CD4-positive, CD25-positive, alpha-beta regulatory T cell (primary cell): ENCODE data around the gene MBNL3. TPM values are rescaled to one million over a fixed set of nuclear protein-coding genes. Genes with fewer than 3 reads are reported as not detected.

Source experiments
- ATAC-seq, 2 donors: fragments of 150-1000 bp; cut with Tn5 transposase; one replicate each; pipeline ENCODE4 v1.10.0; 2021; ENCODE audit warnings: low read depth in 2 of 2, moderate number of reproducible peaks in 2 of 2, moderate library complexity in 1 of 2
- DNase-seq, 3 donors: peaks; one replicate each; pipeline versions ENCODE4 v3.0.0 to v3.0.0-alpha.2; 2012 to 2022; ENCODE audit warnings: mixed read lengths in 1 of 3
- H3K27ac ChIP-seq: one replicate; pipeline ENCODE4 v1.7.0; 2013; ENCODE audit warnings: mild to moderate bottlenecking, low read length; ENCODE audit not compliant: insufficient read depth, poor library complexity, severe bottlenecking
- H3K27me3 ChIP-seq: one replicate; pipeline ENCODE4 v1.7.0; 2013; ENCODE audit warnings: low read length; ENCODE audit not compliant: control insufficient read depth, insufficient read depth
- H3K36me3 ChIP-seq: one replicate; pipeline ENCODE4 v1.7.0; 2013; ENCODE audit warnings: mild to moderate bottlenecking, low read length, moderate library complexity; ENCODE audit not compliant: control insufficient read depth, insufficient read depth
- H3K4me1 ChIP-seq: 2 replicates; pipeline ENCODE4 v1.7.0; 2013; ENCODE audit warnings: mild to moderate bottlenecking, low read length; ENCODE audit not compliant: insufficient read depth, control insufficient read depth, poor library complexity, severe bottlenecking
- H3K4me3 ChIP-seq: one replicate; pipeline ENCODE4 v1.7.0; 2013; ENCODE audit warnings: low read depth, mild to moderate bottlenecking, low read length, moderate library complexity
- H3K9me3 ChIP-seq, 2 experiments: 1 replicate in 1 of 2; 2 replicates in 1 of 2; pipeline ENCODE4 v1.7.0; 2013; ENCODE audit warnings: low read length in 2 of 2, mild to moderate bottlenecking in 1 of 2, moderate library complexity in 1 of 2; ENCODE audit not compliant: control insufficient read depth in 2 of 2
- H3K27ac Mint-ChIP-seq, 3 donors: one replicate each; pipeline ENCODE4 v1.8.0; 2020 to 2022; ENCODE audit warnings: mild to moderate bottlenecking in 3 of 3, mixed read lengths in 3 of 3, moderate library complexity in 2 of 3
- H3K27me3 Mint-ChIP-seq: one replicate; pipeline ENCODE4 v1.8.0; 2022; ENCODE audit warnings: mild to moderate bottlenecking, mixed read lengths
- H3K36me3 Mint-ChIP-seq: one replicate; pipeline ENCODE4 v1.8.0; 2020; ENCODE audit warnings: mixed read lengths
- H3K4me1 Mint-ChIP-seq, 4 donors: one replicate each; pipeline ENCODE4 v1.8.0; 2020 to 2022; ENCODE audit warnings: mixed read lengths in 4 of 4, mild to moderate bottlenecking in 1 of 4
- H3K4me3 Mint-ChIP-seq, 4 donors: one replicate each; pipeline ENCODE4 v1.8.0; 2020 to 2022; ENCODE audit warnings: mild to moderate bottlenecking in 4 of 4, mixed read lengths in 4 of 4, moderate library complexity in 3 of 4
- H3K9me3 Mint-ChIP-seq, 7 donors: one replicate each; pipeline ENCODE4 v1.8.0; 2020 to 2022; ENCODE audit warnings: mixed read lengths in 7 of 7, mild to moderate bottlenecking in 3 of 7, moderate library complexity in 2 of 7
- polyA plus RNA-seq, 4 donors: library from polyadenylated mRNA; unstranded; fragments of 300-500 nt; fragmentation: Illumina TruSeq; gene quantifications; one replicate each; pipeline ENCODE4 v1.2.3, GENCODE V29; 2021
- total RNA-seq: library from RNA; stranded (reverse); gene quantifications from one replicate; pipeline ENCODE4 v1.2.3, GENCODE V29; 2022

Gene MBNL3
- total and polyA plus RNA-seq, 5 donors from 2014 or later: 11.8 to 18.5 (median 15.1) TPM

GRCh38 chrX:132508834-132509233 is 20.0 kb upstream of the MBNL3 start:
- Mint-ChIP-seq H3K4me1 (no peaks in the 10 kb centered on the region), H3K27ac (no peak overlapping the region), H3K4me3 (no peak overlapping the region), H3K9me3 (no peaks in the 10 kb centered on the region), H3K27me3 (peaks cover 18% of the 10 kb centered on the region), H3K36me3 (no peaks in the 10 kb centered on the region)
- H3K27me3 ChIP-seq: peaks cover 3% of the 10 kb centered on the region
- H3K9me3 ChIP-seq: no peaks in the 10 kb centered on the region
- no peak for ATAC-seq
- no peaks in the 10 kb centered on the region for H3K4me1 ChIP-seq
- DNase-seq: no peak
- H3K4me3 ChIP-seq: no peak overlapping the region
- no peak overlapping the region for H3K27ac ChIP-seq
- H3K36me3 ChIP-seq: no peaks in the 10 kb centered on the region

- Histone ChIP-seq H3K27me3 (peaks cover 4% of the 10 kb centered on the region), H3K36me3 (no peaks in the 10 kb centered on the region), H3K27ac (no peak overlapping the region), H3K4me3 (no peak overlapping the region), H3K9me3 (no peaks in the 10 kb centered on the region), H3K4me1 (no peaks in the 10 kb centered on the region)
- Mint-ChIP-seq H3K4me1 (no peaks in the 10 kb centered on the region), H3K4me3 (no peak overlapping the region), H3K27me3 (peaks cover 14% of the 10 kb centered on the region), H3K36me3 (no peaks in the 10 kb centered on the region), H3K9me3 (no peaks in the 10 kb centered on the region), H3K27ac (no peak overlapping the region)
- DNase-seq: no peak
- no peak for ATAC-seq
Observed at GRCh38 chrX:132505116-132505515, 16.3 kb upstream of the MBNL3 start.

GRCh38 chrX:132504417-132504816 is 15.6 kb upstream of the MBNL3 start:
- H3K9me3 Mint-ChIP-seq: no peaks in the 10 kb centered on the region
- no peaks in the 10 kb centered on the region for H3K36me3 ChIP-seq
- peaks cover 14% of the 10 kb centered on the region for H3K27me3 Mint-ChIP-seq
- H3K36me3 Mint-ChIP-seq: no peaks in the 10 kb centered on the region
- H3K4me3 Mint-ChIP-seq: no peak overlapping the region
- no peaks in the 10 kb centered on the region for H3K9me3 ChIP-seq
- no peaks in the 10 kb centered on the region for H3K4me1 Mint-ChIP-seq
- no peak overlapping the region for H3K27ac ChIP-seq
- ATAC-seq (no peak), DNase-seq (no peak)
- H3K27me3 ChIP-seq: peaks cover 2% of the 10 kb centered on the region
- H3K4me1 ChIP-seq: no peaks in the 10 kb centered on the region
- peak overlapping the region in 1 of 3 donors; percentile 32 for H3K27ac Mint-ChIP-seq
- no peak overlapping the region for H3K4me3 ChIP-seq

- Mint-ChIP-seq H3K4me3 (no peak overlapping the region), H3K27ac (no peak overlapping the region), H3K9me3 (no peaks in the 10 kb centered on the region), H3K36me3 (no peaks in the 10 kb centered on the region), H3K4me1 (no peaks in the 10 kb centered on the region), H3K27me3 (peaks cover 25% of the 10 kb centered on the region)
- no peak overlapping the region for H3K4me3 ChIP-seq
- H3K4me1 ChIP-seq: no peaks in the 10 kb centered on the region
- no peak for ATAC-seq
- H3K9me3 ChIP-seq: no peaks in the 10 kb centered on the region
- DNase-seq: no peak
- peaks cover 5% of the 10 kb centered on the region for H3K27me3 ChIP-seq
- H3K36me3 ChIP-seq: no peaks in the 10 kb centered on the region
- no peak overlapping the region for H3K27ac ChIP-seq
Observed at GRCh38 chrX:132501606-132502005, 12.8 kb upstream of the MBNL3 start.

- no peak overlapping the region for H3K4me3 Mint-ChIP-seq
- ATAC-seq (no peak), DNase-seq (no peak)
- no peaks in the 10 kb centered on the region for H3K36me3 Mint-ChIP-seq
- Histone ChIP-seq H3K9me3 (no peaks in the 10 kb centered on the region), H3K27ac (no peak overlapping the region), H3K4me1 (no peaks in the 10 kb centered on the region), H3K27me3 (peaks cover 10% of the 10 kb centered on the region), H3K36me3 (no peaks in the 10 kb centered on the region), H3K4me3 (no peak overlapping the region)
- no peaks in the 10 kb centered on the region for H3K4me1 Mint-ChIP-seq
- no peak overlapping the region for H3K27ac Mint-ChIP-seq
- H3K27me3 Mint-ChIP-seq: peaks cover 30% of the 10 kb centered on the region
- no peaks in the 10 kb centered on the region for H3K9me3 Mint-ChIP-seq
Observed at GRCh38 chrX:132497432-132497831, 8.6 kb upstream of the MBNL3 start.

DNA sequence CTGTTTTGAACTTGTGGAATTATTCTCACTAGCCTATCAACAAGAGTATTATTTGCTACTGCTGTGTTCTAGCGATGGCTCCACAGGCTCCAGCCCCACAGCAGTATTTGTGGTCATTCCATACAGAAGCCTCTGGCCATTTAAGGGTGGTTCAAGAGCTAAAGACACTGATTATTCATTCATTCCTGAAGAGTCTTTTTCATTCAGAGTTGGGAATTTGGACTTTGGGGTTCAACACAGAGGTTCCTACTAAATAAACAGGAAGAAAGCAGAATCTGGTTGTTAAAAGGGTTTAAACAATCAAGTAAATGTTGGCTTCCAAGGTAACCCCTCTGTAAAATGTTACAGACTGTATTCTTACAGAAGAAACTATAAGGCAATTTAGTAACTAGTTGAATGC is 4.3 kb upstream of the MBNL3 start:
- ATAC-seq (no peak), DNase-seq (no peak)
- Mint-ChIP-seq H3K9me3 (no peaks in the 10 kb centered on the region), H3K27ac (no peak overlapping the region), H3K36me3 (no peaks in the 10 kb centered on the region), H3K27me3 (peaks cover 28% of the 10 kb centered on the region), H3K4me3 (no peak overlapping the region), H3K4me1 (peaks cover 0 to 24% (median 12%) of the 10 kb centered on the region in 4 donors)
- H3K36me3 ChIP-seq: no peaks in the 10 kb centered on the region
- H3K27me3 ChIP-seq: peaks cover 8% of the 10 kb centered on the region
- H3K9me3 ChIP-seq: no peaks in the 10 kb centered on the region
- H3K27ac ChIP-seq: no peak overlapping the region
- no peak overlapping the region for H3K4me3 ChIP-seq
- H3K4me1 ChIP-seq: peaks cover 16% of the 10 kb centered on the region

DNA sequence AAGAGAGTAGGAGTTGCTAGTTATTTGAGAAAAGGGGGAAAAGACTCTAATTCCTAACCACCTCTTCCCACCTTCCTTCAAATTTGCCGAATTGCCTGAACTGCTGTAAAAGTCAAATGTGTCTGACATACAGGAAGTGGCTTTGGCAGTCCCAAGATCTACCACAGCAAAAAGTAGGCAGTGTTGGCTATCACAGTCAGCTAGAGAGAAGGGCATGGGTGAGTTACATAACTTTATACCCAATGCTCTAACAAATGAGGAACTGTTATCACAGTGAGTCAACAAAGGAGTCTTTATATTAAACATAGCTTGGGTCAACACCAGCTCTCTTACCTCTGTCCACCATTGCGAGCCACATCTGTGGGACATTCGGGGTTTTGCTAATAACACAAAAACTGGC is 2.4 kb upstream of the MBNL3 start:
- peaks cover 22% of the 10 kb centered on the region for H3K4me1 ChIP-seq
- H3K9me3 ChIP-seq: no peaks in the 10 kb centered on the region
- DNase-seq (peak; percentile 2 to 56 (median 34)), ATAC-seq (peak in 1 of 2 donors; percentile 45)
- peaks cover 0 to 30% (median 17%) of the 10 kb centered on the region in 4 donors for H3K4me1 Mint-ChIP-seq
- no peaks in the 10 kb centered on the region for H3K36me3 Mint-ChIP-seq
- peaks cover 5% of the 10 kb centered on the region for H3K27me3 ChIP-seq
- no peaks in the 10 kb centered on the region for H3K36me3 ChIP-seq
- H3K27me3 Mint-ChIP-seq: peaks cover 18% of the 10 kb centered on the region
- H3K9me3 Mint-ChIP-seq: no peaks in the 10 kb centered on the region
- H3K4me3 Mint-ChIP-seq: peak overlapping the region; percentile 92 to 98 (median 94)
- peak overlapping the region; percentile 73 for H3K4me3 ChIP-seq
- H3K27ac ChIP-seq: no peak overlapping the region
- peak overlapping the region in 1 of 3 donors; percentile 22 for H3K27ac Mint-ChIP-seq

GRCh38 chrX:132489578-132490419 is 961 bp upstream of the MBNL3 start:
- H3K4me3 ChIP-seq: peak overlapping the region; percentile 73
- peaks cover 0 to 39% (median 18%) of the 10 kb centered on the region in 4 donors for H3K4me1 Mint-ChIP-seq
- H3K27me3 Mint-ChIP-seq: peaks cover 15% of the 10 kb centered on the region

More at GRCh38 chrX:132489578-132490419, 961 bp upstream of the MBNL3 start:
- Histone ChIP-seq H3K4me1 (peaks cover 22% of the 10 kb centered on the region), H3K9me3 (no peaks in the 10 kb centered on the region), H3K27me3 (peaks cover 2% of the 10 kb centered on the region), H3K27ac (peak overlapping the region; percentile 71), H3K36me3 (no peaks in the 10 kb centered on the region)
- Mint-ChIP-seq H3K9me3 (no peaks in the 10 kb centered on the region), H3K4me3 (peak overlapping the region; percentile 92 to 98 (median 94)), H3K36me3 (no peaks in the 10 kb centered on the region), H3K27ac (peak overlapping the region; percentile 32 to 98 (median 92))
- peak; percentile 26 to 32 for ATAC-seq
- peak; percentile 25 to 50 (median 49) for DNase-seq
